Measurements from ENCODE around the gene KRT73. TPM values are rescaled to one million over a fixed set of nuclear protein-coding genes. Genes with fewer than 3 reads are reported as not detected.

KRT73 gene
- total RNA-seq, 5 donors from 2014 or later (not counting 1 experiment from before 2014, with no cell fraction given), result 6.8 to 37.9 (median 21.9) TPM

DNA sequence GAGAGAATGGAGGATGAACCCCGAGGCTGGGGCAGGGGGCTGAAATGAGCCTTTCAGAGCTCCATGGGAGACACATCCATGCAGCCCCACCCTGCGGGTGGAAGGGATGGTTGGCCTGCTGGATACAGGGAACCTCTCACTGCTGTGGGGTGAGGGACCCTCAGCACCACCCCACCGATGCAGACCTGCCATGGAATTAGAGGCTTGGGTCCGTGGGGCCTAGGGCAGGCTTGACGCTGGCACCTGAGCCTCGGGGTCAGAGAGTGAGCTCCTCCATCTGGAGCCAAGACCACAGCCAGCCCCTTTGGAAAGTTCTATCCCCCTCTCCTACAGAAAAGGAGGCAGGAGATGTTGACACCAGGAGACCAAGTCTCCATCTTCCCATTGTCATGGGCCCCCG lies 37.3 kb downstream of the KRT73 start:
- Histone ChIP-seq H3K27me3 (replicated peaks in 1 of 2; ENCODE audit: control insufficient read depth in 2 of 2, extremely low read depth in 1 of 2, insufficient read depth in 2 of 2, low read length in 1 of 2) (peaks cover 0 to 9% of the 10 kb centered on the region in 2 experiments), H3K4me3 (ENCODE audit: control insufficient read depth in 1 of 2, extremely low read depth in 1 of 2, low read length in 1 of 2) (no peak overlapping the region), H3K27ac (ENCODE audit: low read length) (no peak overlapping the region), H3K9me3 (no peaks in the 10 kb centered on the region), H3K36me3 (ENCODE audit: control insufficient read depth in 2 of 2, extremely low read depth in 1 of 2, insufficient read depth in 1 of 2, low read length in 1 of 2) (no peaks in the 10 kb centered on the region), H3K4me1 (ENCODE audit: control insufficient read depth in 1 of 2, extremely low read depth in 1 of 2, insufficient read depth in 2 of 2, low read length in 2 of 2) (peaks cover 23 to 38% of the 10 kb centered on the region in 2 experiments)
- ATAC-seq (replicated peaks in 1 of 4) (no peak), DNase-seq (peak in 1 of 35 experiments; percentile 22)
- no peak overlapping the region for H3K4me3 Mint-ChIP-seq
- 71% methylated on average over 1 of the region's 7 CpGs for WGBS (ENCODE audit: insufficient coverage)
- CTCF ChIA-PET, result interaction anchor here (0.7 to 4.8 kb wide), 8 partner anchors 287 to 303 kb away, joined by 3 to 45 read pairs (median 6); no protein-coding TSS in a partner anchor
- peaks cover 43 to 49% (median 48%) of the 10 kb centered on the region in 3 donors for H3K4me1 Mint-ChIP-seq
- no peaks in the 10 kb centered on the region for H3K9me3 Mint-ChIP-seq
- peaks cover 0 to 3% of the 10 kb centered on the region in 2 donors for H3K27me3 Mint-ChIP-seq
- H3K27ac Mint-ChIP-seq, result peak overlapping the region in 1 of 2 donors; percentile 36
- no peaks in the 10 kb centered on the region for H3K36me3 Mint-ChIP-seq
- POLR2A ChIA-PET, result interaction anchor here in 1 of 2 donors (1.0 kb wide), 1 partner anchor 293 kb away, joined by 3 read pairs; no protein-coding TSS in a partner anchor

DNA sequence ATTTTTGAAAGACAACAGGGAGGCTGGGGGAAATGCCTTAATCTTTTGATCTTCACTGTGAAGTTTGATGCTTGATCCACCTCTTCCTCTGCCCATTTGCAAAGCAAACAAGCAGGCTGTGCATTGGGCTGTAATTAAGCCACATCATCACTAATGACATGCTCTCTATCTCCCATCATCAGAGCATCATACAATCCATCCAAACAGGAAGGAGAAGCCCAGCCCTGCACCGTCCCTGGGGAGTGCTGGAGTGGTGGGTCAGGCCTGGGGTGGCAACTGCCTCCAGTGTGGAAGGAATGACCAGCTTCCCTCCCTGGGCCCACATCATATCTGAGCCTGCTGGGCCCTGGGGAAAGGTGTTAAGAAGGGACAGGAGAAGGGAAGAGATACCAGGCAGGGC lies 37.9 kb downstream of the KRT73 start:
- Histone ChIP-seq H3K4me1 (ENCODE audit: control insufficient read depth in 1 of 2, extremely low read depth in 1 of 2, insufficient read depth in 2 of 2, low read length in 2 of 2) (peaks cover 19 to 32% of the 10 kb centered on the region in 2 experiments), H3K4me3 (ENCODE audit: control insufficient read depth in 1 of 2, extremely low read depth in 1 of 2, low read length in 1 of 2) (no peak overlapping the region), H3K9me3 (no peaks in the 10 kb centered on the region), H3K36me3 (ENCODE audit: control insufficient read depth in 2 of 2, extremely low read depth in 1 of 2, insufficient read depth in 1 of 2, low read length in 1 of 2) (no peaks in the 10 kb centered on the region), H3K27ac (ENCODE audit: low read length) (no peak overlapping the region), H3K27me3 (replicated peaks in 1 of 2; ENCODE audit: control insufficient read depth in 2 of 2, extremely low read depth in 1 of 2, insufficient read depth in 2 of 2, low read length in 1 of 2) (peaks cover 0 to 9% of the 10 kb centered on the region in 2 experiments)
- ATAC-seq (replicated peaks in 1 of 4) (no peak), DNase-seq (peak in 1 of 35 experiments; percentile 1)
- Mint-ChIP-seq H3K9me3 (no peaks in the 10 kb centered on the region), H3K27ac (peak overlapping the region; percentile 23 to 36), H3K27me3 (peaks cover 0 to 3% of the 10 kb centered on the region in 2 donors), H3K36me3 (no peaks in the 10 kb centered on the region), H3K4me3 (no peak overlapping the region), H3K4me1 (peaks cover 37 to 45% (median 45%) of the 10 kb centered on the region in 3 donors)
- ChIA-PET POLR2A (interaction anchor here in 1 of 2 donors (1.0 kb wide), 1 partner anchor 297 kb away, joined by 19 read pairs; no protein-coding TSS in a partner anchor), CTCF (interaction anchor here (0.6 to 4.8 kb wide), 6 partner anchors 20 to 299 kb away, joined by 3 to 45 read pairs (median 7); no protein-coding TSS in a partner anchor)
- no CpG with 5 or more reads among the region's 1 CpG for WGBS (ENCODE audit: insufficient coverage)

DNA sequence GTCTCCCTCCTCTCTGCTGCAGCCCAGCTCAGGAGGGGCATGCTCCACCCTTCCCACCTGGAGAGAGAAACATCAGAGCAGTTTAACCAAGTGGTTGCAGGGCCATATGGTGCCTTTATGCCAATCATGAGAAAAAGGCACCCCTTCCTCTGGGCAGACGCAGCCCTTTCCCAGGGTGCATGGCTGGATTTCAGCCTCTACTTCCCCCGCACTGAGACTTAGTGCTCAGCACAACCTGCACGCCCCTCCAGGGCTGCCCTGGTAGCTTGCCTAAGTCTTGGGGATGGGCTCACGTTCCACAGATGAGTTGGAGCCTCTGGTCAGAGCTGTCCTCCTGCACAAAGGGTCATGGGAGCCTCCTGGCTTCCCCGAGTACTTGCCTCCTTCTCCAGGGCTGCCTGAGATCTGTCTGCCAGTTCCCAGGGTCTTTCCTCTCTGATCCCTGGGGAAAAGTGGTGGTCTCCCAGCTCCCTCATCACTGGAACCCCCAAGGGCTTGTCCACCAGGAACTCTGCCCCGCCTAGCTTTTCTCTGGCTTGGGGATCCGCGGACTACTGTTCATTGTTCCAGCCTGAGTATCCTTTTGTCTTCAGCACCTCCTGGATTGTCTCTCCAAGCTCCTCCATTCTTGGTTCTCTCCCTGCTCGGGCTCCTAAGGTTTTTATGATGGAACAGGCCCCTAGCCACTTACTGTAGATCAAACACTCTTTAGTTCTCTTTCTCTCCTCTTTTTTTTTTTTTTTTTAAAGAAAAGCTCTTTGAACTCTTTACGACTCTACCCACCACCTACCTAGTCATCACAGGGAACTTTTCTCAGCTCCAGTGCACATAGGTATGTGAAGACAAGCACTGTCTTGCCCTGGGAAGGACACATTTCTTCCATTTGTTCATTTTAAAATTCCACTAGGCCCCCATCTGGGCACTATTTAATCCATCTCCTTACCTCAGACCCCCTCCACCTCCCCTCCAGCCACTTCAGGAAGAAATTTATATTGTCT lies 38.6 kb downstream of the KRT73 start:
- H3K4me3 ChIP-seq (ENCODE audit: control insufficient read depth in 1 of 2, extremely low read depth in 1 of 2, low read length in 1 of 2), result no peak overlapping the region
- Mint-ChIP-seq H3K36me3 (no peaks in the 10 kb centered on the region), H3K4me3 (no peak overlapping the region), H3K9me3 (no peaks in the 10 kb centered on the region), H3K4me1 (peaks cover 30 to 38% (median 38%) of the 10 kb centered on the region in 3 donors), H3K27ac (peak overlapping the region; percentile 23 to 55), H3K27me3 (peaks cover 0 to 3% of the 10 kb centered on the region in 2 donors)
- peaks cover 0 to 14% of the 10 kb centered on the region in 2 experiments for H3K27me3 ChIP-seq (replicated peaks in 1 of 2; ENCODE audit: control insufficient read depth in 2 of 2, extremely low read depth in 1 of 2, insufficient read depth in 2 of 2, low read length in 1 of 2)
- ATAC-seq (replicated peaks in 1 of 4), result peak in 1 of 4 experiments; percentile 48
- H3K36me3 ChIP-seq (ENCODE audit: control insufficient read depth in 2 of 2, extremely low read depth in 1 of 2, insufficient read depth in 1 of 2, low read length in 1 of 2), result no peaks in the 10 kb centered on the region
- H3K9me3 ChIP-seq, result no peaks in the 10 kb centered on the region
- no peak overlapping the region for H3K27ac ChIP-seq (ENCODE audit: low read length)
- WGBS (ENCODE audit: insufficient coverage), result 80% methylated on average over 3 of the region's 10 CpGs
- POLR2A ChIA-PET, result interaction anchor here (0.7 to 1.0 kb wide), 2 partner anchors 295 to 297 kb away, joined by 5 to 19 read pairs; no protein-coding TSS in a partner anchor
- peak in 2 of 35 experiments; percentile 22 to 26 for DNase-seq
- CTCF ChIA-PET, result interaction anchor here (0.6 to 4.8 kb wide), 5 partner anchors 19 to 299 kb away, joined by 3 to 45 read pairs (median 8); no protein-coding TSS in a partner anchor
- H3K4me1 ChIP-seq (ENCODE audit: control insufficient read depth in 1 of 2, extremely low read depth in 1 of 2, insufficient read depth in 2 of 2, low read length in 2 of 2), result peaks cover 12 to 32% of the 10 kb centered on the region in 2 experiments

DNA sequence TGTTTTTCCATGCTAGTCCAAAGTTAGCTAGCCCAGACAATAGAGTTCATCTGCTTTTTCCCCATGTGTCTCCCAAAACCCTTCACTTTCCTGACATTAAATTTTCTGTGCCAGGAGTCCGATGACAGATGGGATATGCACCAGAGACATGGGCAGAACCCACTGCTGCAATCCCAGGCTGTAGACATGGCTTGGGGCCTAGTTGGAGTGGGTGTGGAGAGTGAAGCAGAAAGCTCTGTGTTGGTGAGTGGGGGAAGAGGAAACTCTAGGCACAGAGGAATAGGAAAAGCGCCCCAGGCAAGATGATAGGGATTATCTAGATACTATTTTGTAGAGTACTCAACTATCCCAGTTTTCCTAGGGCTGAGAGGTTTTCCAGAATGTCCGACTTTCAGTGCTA lies 39.9 kb downstream of the KRT73 start:
- Mint-ChIP-seq H3K27ac (no peak overlapping the region), H3K4me3 (no peak overlapping the region), H3K9me3 (no peaks in the 10 kb centered on the region), H3K4me1 (peaks cover 24 to 27% (median 26%) of the 10 kb centered on the region in 3 donors), H3K36me3 (no peaks in the 10 kb centered on the region), H3K27me3 (peaks cover 0 to 3% of the 10 kb centered on the region in 2 donors)
- 100% methylated on average over 1 of the region's 3 CpGs for WGBS (ENCODE audit: insufficient coverage)
- ATAC-seq (replicated peaks in 1 of 4), result no peak
- DNase-seq, result no peak
- H3K27ac ChIP-seq (ENCODE audit: low read length), result no peak overlapping the region
- ChIA-PET CTCF (interaction anchor here (0.6 to 0.8 kb wide), 7 partner anchors 84 to 421 kb away, joined by 3 to 15 read pairs (median 3); no protein-coding TSS in a partner anchor), POLR2A (interaction anchor here (0.6 kb wide), 2 partner anchors 54 to 209 kb away, joined by 4 to 5 read pairs; no protein-coding TSS in a partner anchor)
- peaks cover 10 to 32% of the 10 kb centered on the region in 2 experiments for H3K4me1 ChIP-seq (ENCODE audit: control insufficient read depth in 1 of 2, extremely low read depth in 1 of 2, insufficient read depth in 2 of 2, low read length in 2 of 2)
- H3K36me3 ChIP-seq (ENCODE audit: control insufficient read depth in 2 of 2, extremely low read depth in 1 of 2, insufficient read depth in 1 of 2, low read length in 1 of 2), result no peaks in the 10 kb centered on the region
- peaks cover 0 to 17% of the 10 kb centered on the region in 2 experiments for H3K27me3 ChIP-seq (replicated peaks in 1 of 2; ENCODE audit: control insufficient read depth in 2 of 2, extremely low read depth in 1 of 2, insufficient read depth in 2 of 2, low read length in 1 of 2)
- no peaks in the 10 kb centered on the region for H3K9me3 ChIP-seq
- no peak overlapping the region for H3K4me3 ChIP-seq (ENCODE audit: control insufficient read depth in 1 of 2, extremely low read depth in 1 of 2, low read length in 1 of 2)

DNA sequence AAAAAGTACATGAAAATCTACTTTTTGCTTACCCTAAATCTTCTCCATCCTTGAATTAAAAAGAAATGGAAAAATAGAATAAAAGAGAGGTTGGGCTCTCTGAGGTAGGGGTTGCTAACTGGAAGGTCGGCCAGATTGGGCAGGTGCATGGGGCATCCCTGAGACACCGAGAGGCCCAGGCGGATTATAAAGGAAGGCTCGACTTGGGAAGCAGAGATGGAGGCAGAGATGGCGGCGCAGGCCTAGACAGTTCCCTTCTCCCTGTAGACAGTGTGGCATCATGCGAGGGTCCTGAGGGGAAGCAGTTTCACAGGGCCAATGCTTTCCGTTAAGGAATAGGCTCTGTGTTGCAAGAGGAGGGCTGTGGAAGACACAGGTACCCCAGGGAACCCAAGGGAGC lies 41.0 kb downstream of the KRT73 start:
- no peak overlapping the region for H3K4me3 ChIP-seq (ENCODE audit: control insufficient read depth in 1 of 2, extremely low read depth in 1 of 2, low read length in 1 of 2)
- H3K9me3 ChIP-seq, result no peaks in the 10 kb centered on the region
- H3K27ac ChIP-seq (ENCODE audit: low read length), result no peak overlapping the region
- Mint-ChIP-seq H3K36me3 (no peaks in the 10 kb centered on the region), H3K4me1 (peaks cover 14 to 22% (median 17%) of the 10 kb centered on the region in 3 donors), H3K27me3 (peaks cover 5% of the 10 kb centered on the region in 2 donors), H3K9me3 (no peaks in the 10 kb centered on the region), H3K27ac (no peak overlapping the region), H3K4me3 (no peak overlapping the region)
- peaks cover 0 to 17% of the 10 kb centered on the region in 2 experiments for H3K27me3 ChIP-seq (replicated peaks in 1 of 2; ENCODE audit: control insufficient read depth in 2 of 2, extremely low read depth in 1 of 2, insufficient read depth in 2 of 2, low read length in 1 of 2)
- H3K4me1 ChIP-seq (ENCODE audit: control insufficient read depth in 1 of 2, extremely low read depth in 1 of 2, insufficient read depth in 2 of 2, low read length in 2 of 2), result peaks cover 8 to 21% of the 10 kb centered on the region in 2 experiments
- ChIA-PET CTCF (interaction anchor here in 1 of 2 donors (0.6 kb wide), 2 partner anchors 227 to 303 kb away, joined by 5 to 9 read pairs; no protein-coding TSS in a partner anchor), POLR2A (interaction anchor here in 1 of 2 donors (0.5 kb wide), 1 partner anchor 360 kb away, joined by 5 read pairs; no protein-coding TSS in a partner anchor)
- DNase-seq (no peak), ATAC-seq (replicated peaks in 1 of 4) (no peak)
- no peaks in the 10 kb centered on the region for H3K36me3 ChIP-seq (ENCODE audit: control insufficient read depth in 2 of 2, extremely low read depth in 1 of 2, insufficient read depth in 1 of 2, low read length in 1 of 2)
- WGBS (ENCODE audit: insufficient coverage), result 82% methylated on average over 4 of the region's 8 CpGs

DNA sequence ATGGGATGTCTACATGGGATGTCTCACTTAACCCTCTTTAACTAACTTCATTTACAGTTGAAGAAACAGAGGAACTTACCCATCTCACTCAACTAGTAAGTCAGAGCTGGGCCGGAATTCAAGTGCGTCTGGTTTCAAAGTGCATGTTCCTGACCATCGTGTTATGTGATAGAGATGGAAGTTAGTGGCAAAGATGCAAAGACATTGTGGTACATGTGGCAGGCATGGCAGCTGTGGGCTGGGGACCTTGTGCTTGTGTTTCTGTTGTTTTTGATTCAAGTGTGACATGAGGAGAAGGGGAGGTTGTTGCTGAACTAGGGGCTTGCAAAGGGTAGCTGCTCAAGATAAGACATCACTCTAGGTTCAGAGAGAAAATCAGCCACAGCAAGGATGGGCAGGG lies 42.4 kb downstream of the KRT73 start:
- no peak overlapping the region for H3K4me3 Mint-ChIP-seq
- peaks cover 11 to 21% (median 16%) of the 10 kb centered on the region in 3 donors for H3K4me1 Mint-ChIP-seq
- ChIA-PET POLR2A (no interaction called here), CTCF (no interaction called here)
- H3K36me3 Mint-ChIP-seq, result no peaks in the 10 kb centered on the region
- WGBS (ENCODE audit: insufficient coverage), result 63% methylated on average over 1 of the region's 3 CpGs
- H3K4me1 ChIP-seq (ENCODE audit: control insufficient read depth in 1 of 2, extremely low read depth in 1 of 2, insufficient read depth in 2 of 2, low read length in 2 of 2), result peaks cover 7 to 20% of the 10 kb centered on the region in 2 experiments
- no peak overlapping the region for H3K4me3 ChIP-seq (ENCODE audit: control insufficient read depth in 1 of 2, extremely low read depth in 1 of 2, low read length in 1 of 2)
- DNase-seq (no peak), ATAC-seq (replicated peaks in 1 of 4) (no peak)
- no peak overlapping the region for H3K27ac Mint-ChIP-seq
- peaks cover 0 to 21% of the 10 kb centered on the region in 2 experiments for H3K27me3 ChIP-seq (replicated peaks in 1 of 2; ENCODE audit: control insufficient read depth in 2 of 2, extremely low read depth in 1 of 2, insufficient read depth in 2 of 2, low read length in 1 of 2)
- H3K9me3 ChIP-seq, result no peaks in the 10 kb centered on the region
- H3K27ac ChIP-seq (ENCODE audit: low read length), result no peak overlapping the region
- no peaks in the 10 kb centered on the region for H3K9me3 Mint-ChIP-seq
- H3K36me3 ChIP-seq (ENCODE audit: control insufficient read depth in 2 of 2, extremely low read depth in 1 of 2, insufficient read depth in 1 of 2, low read length in 1 of 2), result no peaks in the 10 kb centered on the region
- peaks cover 5% of the 10 kb centered on the region in 2 donors for H3K27me3 Mint-ChIP-seq

Data from T-cell (primary cell).